Measurements from ENCODE around the gene STOM. TPM values are rescaled to one million over a fixed set of nuclear protein-coding genes. Genes with fewer than 3 reads are reported as not detected.

Gene STOM
- total RNA-seq, 2 donors from 2014 or later, result 59.9 to 70.5 TPM

DNA sequence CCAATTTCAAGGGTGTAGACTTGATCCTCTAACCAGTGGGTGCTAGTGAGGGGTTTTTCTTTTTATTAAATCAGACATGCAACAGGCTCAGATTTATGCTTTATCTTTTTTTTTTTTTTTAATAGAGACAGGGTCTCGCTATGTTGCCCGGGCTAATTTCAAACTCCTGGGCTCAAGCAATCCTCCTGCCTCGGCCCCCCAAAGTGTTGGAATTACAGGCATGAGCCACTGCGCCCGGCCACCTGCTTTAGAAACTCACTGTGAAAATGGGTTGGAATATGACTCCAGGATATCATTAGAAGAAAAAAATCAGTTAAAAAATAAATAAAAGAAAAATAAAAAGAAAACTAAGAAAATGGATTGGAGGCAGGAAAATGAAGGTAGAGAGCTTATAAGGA, 50.7 kb downstream of the STOM start:
- Histone ChIP-seq H3K4me1 (peaks cover 41% of the 10 kb centered on the region), H3K36me3 (replicated peaks in 1 of 2; ENCODE audit: insufficient read depth in 1 of 2, low read depth in 2 of 2) (no peaks in the 10 kb centered on the region)

DNA sequence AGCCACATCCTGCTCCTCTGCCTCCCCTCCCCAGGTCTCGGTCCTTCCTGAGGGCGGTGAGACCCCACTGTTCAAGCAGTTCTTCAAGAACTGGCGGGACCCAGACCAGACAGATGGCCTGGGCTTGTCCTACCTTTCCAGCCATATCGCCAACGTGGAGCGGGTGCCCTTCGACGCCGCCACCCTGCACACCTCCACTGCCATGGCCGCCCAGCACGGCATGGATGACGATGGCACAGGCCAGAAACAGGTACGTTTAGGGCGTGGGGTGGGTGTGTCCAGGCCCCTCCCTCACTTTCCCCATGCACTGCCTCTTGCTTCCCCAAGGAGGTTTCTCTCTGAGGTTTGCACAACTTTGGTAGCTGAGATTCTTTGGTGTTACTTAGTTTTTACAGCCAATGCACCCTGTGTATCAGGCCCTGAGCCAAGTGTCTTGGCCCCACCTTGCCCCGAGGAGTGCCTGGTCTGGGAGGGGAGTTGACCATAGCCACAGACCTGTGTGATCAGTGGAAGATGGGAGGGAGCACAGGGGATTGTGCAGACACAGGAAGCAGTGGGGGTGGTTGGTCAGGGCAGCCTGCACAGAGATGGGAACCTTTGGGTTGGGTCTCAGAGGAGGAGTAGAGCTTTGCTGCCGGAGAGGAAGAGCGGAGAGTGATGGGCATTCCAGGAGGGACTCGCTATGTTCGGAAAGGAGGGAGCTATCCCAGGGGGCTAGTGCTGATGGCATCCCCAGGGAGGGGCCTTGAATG, 51.2 kb downstream of the STOM start:
- no peaks in the 10 kb centered on the region for H3K9me3 ChIP-seq
- no peak overlapping the region for H3K27ac ChIP-seq
- 86 to 95% methylated on average over 14 to 19 of the region's 19 CpGs for WGBS, 2 donors
- no peak overlapping the region for H3K4me3 ChIP-seq
- intact Hi-C loops (cut with DNase I), result loop anchor here (10.0 kb wide), 1 partner anchor 104 kb away; no protein-coding TSS in a partner anchor
- peaks cover 41% of the 10 kb centered on the region for H3K4me1 ChIP-seq
- no peak for TF ChIP-seq POLR2A (IDR thresholded peaks at IDR 0.05)
- TF ChIP-seq, protein P1, sequence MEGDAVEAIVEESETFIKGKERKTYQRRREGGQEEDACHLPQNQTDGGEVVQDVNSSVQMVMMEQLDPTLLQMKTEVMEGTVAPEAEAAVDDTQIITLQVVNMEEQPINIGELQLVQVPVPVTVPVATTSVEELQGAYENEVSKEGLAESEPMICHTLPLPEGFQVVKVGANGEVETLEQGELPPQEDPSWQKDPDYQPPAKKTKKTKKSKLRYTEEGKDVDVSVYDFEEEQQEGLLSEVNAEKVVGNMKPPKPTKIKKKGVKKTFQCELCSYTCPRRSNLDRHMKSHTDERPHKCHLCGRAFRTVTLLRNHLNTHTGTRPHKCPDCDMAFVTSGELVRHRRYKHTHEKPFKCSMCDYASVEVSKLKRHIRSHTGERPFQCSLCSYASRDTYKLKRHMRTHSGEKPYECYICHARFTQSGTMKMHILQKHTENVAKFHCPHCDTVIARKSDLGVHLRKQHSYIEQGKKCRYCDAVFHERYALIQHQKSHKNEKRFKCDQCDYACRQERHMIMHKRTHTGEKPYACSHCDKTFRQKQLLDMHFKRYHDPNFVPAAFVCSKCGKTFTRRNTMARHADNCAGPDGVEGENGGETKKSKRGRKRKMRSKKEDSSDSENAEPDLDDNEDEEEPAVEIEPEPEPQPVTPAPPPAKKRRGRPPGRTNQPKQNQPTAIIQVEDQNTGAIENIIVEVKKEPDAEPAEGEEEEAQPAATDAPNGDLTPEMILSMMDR (IDR thresholded peaks at IDR 0.05), result no peak
- no peaks in the 10 kb centered on the region for H3K27me3 ChIP-seq
- H3K36me3 ChIP-seq (replicated peaks in 1 of 2; ENCODE audit: insufficient read depth in 1 of 2, low read depth in 2 of 2), result peaks cover 0 to under 1% of the 10 kb centered on the region in 2 donors
- ATAC-seq (no peak), DNase-seq (no peak)

More for the DNA sequence above, 50.7 kb downstream of the STOM start:
- WGBS, 2 donors, result 88 to 93% methylated on average over 5 of the region's 5 CpGs
- no peaks in the 10 kb centered on the region for H3K9me3 ChIP-seq
- H3K27ac ChIP-seq, result no peak overlapping the region
- intact Hi-C loops (cut with DNase I), result loop anchor here (10.0 kb wide), 1 partner anchor 105 kb away; no protein-coding TSS in a partner anchor
- no peak overlapping the region for H3K4me3 ChIP-seq
- ATAC-seq (no peak), DNase-seq (no peak)
- no peaks in the 10 kb centered on the region for H3K27me3 ChIP-seq
- TF ChIP-seq POLR2A (IDR thresholded peaks at IDR 0.05), result no peak
- TF ChIP-seq, protein P1 (IDR thresholded peaks at IDR 0.05), result no peak

DNA sequence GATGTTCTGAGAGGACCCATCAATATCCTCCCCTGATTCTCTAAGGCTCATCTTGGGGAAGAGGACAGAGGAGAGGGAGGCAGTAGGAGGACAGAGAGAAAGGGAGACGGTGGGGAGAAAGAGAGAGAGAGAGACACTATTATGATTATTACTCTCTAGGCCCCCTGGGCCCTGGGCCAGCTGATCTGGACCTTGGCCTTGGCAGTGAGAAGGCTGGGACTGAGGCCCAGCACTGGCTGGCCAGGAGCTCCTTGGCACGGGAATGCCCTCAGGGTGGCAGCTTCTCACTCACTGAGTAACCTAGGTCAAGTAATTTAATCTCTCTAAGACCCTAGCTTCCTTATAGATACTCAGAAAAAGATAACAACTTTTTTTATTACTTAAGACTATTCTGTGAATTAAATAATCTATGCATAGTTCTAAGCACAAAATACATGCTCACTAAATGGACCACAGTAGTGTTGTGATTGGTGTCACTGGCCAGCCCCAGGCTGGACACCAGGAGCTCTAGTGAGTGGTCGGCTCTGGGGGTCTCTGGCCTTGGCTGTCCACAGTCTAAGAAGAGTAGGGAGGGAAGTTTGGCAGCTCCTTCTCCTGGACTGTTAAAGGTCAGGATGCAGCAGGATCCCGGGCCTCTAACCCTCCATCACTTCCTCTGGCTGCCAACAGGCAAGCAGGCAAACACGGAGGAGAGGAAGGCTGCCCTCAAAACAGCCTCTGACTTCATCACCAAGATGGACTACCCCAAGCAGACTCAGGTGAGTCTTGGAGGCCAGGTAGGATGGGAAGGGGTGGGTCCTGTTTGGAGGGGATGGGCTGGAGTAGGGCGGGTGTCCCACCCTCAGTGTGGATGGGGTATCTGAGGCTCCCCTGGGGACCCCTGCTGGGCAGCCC, 52.1 kb downstream of the STOM start:
- intact Hi-C loops (cut with DNase I), result loop anchor here (10.0 kb wide), 1 partner anchor 103 kb away; no protein-coding TSS in a partner anchor
- Histone ChIP-seq H3K27me3 (no peaks in the 10 kb centered on the region), H3K4me1 (peaks cover 38% of the 10 kb centered on the region), H3K27ac (no peak overlapping the region), H3K36me3 (replicated peaks in 1 of 2; ENCODE audit: insufficient read depth in 1 of 2, low read depth in 2 of 2) (peaks cover 0 to 2% of the 10 kb centered on the region in 2 donors), H3K4me3 (no peak overlapping the region), H3K9me3 (no peaks in the 10 kb centered on the region)
- ATAC-seq (peak; percentile 57), DNase-seq (peak; percentile 78 to 90 (median 84))
- 47 to 54% methylated on average over 5 to 6 of the region's 6 CpGs for WGBS, 2 donors
- TF ChIP-seq, protein P1 (IDR thresholded peaks at IDR 0.05), result peak in 1 of 7 experiments; percentile 24
- no peak for TF ChIP-seq POLR2A (IDR thresholded peaks at IDR 0.05)

DNA sequence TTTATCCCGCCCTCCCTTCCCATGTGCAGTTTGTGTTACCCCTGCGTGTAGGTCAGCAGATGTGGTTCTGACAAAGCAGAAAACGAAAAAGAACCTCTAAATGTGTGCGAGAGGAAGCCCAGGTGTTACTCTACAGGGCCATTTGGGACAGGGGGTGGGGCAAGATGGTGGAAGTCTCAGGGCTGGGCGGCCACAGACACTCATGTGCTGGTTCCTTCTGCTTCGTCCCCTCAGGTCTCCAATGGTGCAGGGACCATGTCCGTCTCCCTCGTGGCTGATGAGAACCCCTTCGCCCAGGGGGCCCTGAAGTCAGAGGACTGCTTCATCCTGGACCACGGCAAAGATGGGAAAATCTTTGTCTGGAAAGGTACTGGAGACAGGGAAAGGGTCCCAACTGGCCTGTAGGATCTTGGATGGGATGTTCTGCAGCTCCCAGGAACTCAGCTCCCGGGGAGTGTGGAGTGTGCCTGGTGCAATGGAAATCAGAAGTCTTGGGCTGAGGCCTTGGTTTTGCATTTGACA, 53.1 kb downstream of the STOM start:
- peak overlapping the region in 1 of 4 donors; percentile 3 for H3K27ac ChIP-seq
- intact Hi-C loops (cut with DNase I), result loop anchor here (10.0 kb wide), 1 partner anchor 102 kb away; no protein-coding TSS in a partner anchor

More for the DNA sequence above, 53.1 kb downstream of the STOM start:
- H3K9me3 ChIP-seq, result no peaks in the 10 kb centered on the region
- no peak overlapping the region for H3K4me3 ChIP-seq
- DNase-seq (no peak), ATAC-seq (no peak)
- 89 to 92% methylated on average over 11 of the region's 11 CpGs for WGBS, 2 donors
- peaks cover 27% of the 10 kb centered on the region for H3K4me1 ChIP-seq
- TF ChIP-seq, protein P1 (IDR thresholded peaks at IDR 0.05), result no peak
- no peak for TF ChIP-seq POLR2A (IDR thresholded peaks at IDR 0.05)
- H3K36me3 ChIP-seq (replicated peaks in 1 of 2; ENCODE audit: insufficient read depth in 1 of 2, low read depth in 2 of 2), result peaks cover 0 to 2% of the 10 kb centered on the region in 2 donors
- no peaks in the 10 kb centered on the region for H3K27me3 ChIP-seq

Data from body of pancreas (tissue), 4 donors.